Loucy (cell line): ENCODE data around the gene MYPN.

Source experiments
- H2AFZ ChIP-seq: fragments of 200-600 bp; sonication (generic); 2 replicates; pipeline ENCODE4 v1.6.0; 2016; ENCODE audit warnings: antibody characterized with exemption, mild to moderate bottlenecking, low read length, moderate library complexity
- H3F3A ChIP-seq: fragments of 200-600 bp; 2 replicates; pipeline ENCODE4 v1.6.0; 2016; ENCODE audit warnings: antibody characterized with exemption, low read depth, mild to moderate bottlenecking
- H3K27me3 ChIP-seq: fragments of 200-600 bp; sonication (generic); 2 replicates; pipeline ENCODE4 v1.6.1; 2014; ENCODE audit warnings: low read length, mild to moderate bottlenecking; ENCODE audit not compliant: insufficient read depth, poor library complexity, severe bottlenecking
- H3K36me3 ChIP-seq: fragments of 200-600 bp; sonication (generic); 2 replicates; pipeline ENCODE4 v1.6.1; 2016; ENCODE audit warnings: low read length; ENCODE audit not compliant: insufficient read depth
- H3K4me1 ChIP-seq: fragments of 200-600 bp; sonication (generic); 2 replicates; pipeline ENCODE4 v1.5.1; 2014; ENCODE audit warnings: low read length, mild to moderate bottlenecking; ENCODE audit not compliant: insufficient read depth, poor library complexity, severe bottlenecking
- H3K4me2 ChIP-seq: fragments of 200-600 bp; sonication (generic); 2 replicates; pipeline ENCODE4 v1.6.0; 2014; ENCODE audit warnings: antibody characterized with exemption, low read length, low read depth, mild to moderate bottlenecking; ENCODE audit not compliant: poor library complexity, severe bottlenecking
- H3K4me3 ChIP-seq: fragments of 200-600 bp; sonication (generic); 2 replicates; pipeline ENCODE4 v1.5.1; 2014; ENCODE audit warnings: low read length, mild to moderate bottlenecking, mixed read lengths; ENCODE audit not compliant: poor library complexity, severe bottlenecking
- H3K79me2 ChIP-seq: fragments of 200-600 bp; sonication (generic); 2 replicates; pipeline ENCODE4 v1.6.1; 2014; ENCODE audit warnings: low read length; ENCODE audit not compliant: insufficient read depth
- H3K9ac ChIP-seq: fragments of 200-600 bp; sonication (generic); 2 replicates; pipeline ENCODE4 v1.6.0; 2014; ENCODE audit warnings: mild to moderate bottlenecking, low read depth, low read length, moderate library complexity; ENCODE audit not compliant: poor library complexity, severe bottlenecking
- H3K9me2 ChIP-seq: fragments of 200-600 bp; sonication (generic); replicated peaks from 2 replicates; pipeline ENCODE4 v1.6.1; 2016; ENCODE audit warnings: low read depth, low read length, mixed read lengths
- H3K9me3 ChIP-seq: fragments of 200-600 bp; sonication (generic); 2 replicates; pipeline ENCODE4 v1.6.1; 2014; ENCODE audit warnings: mild to moderate bottlenecking, antibody characterized with exemption, low read length, low read depth; ENCODE audit not compliant: insufficient read depth
- H4K20me1 ChIP-seq: fragments of 200-600 bp; sonication (generic); 2 replicates; pipeline ENCODE4 v1.6.0; 2014; ENCODE audit warnings: antibody characterized with exemption, low read length, mild to moderate bottlenecking; ENCODE audit not compliant: insufficient read depth, poor library complexity, severe bottlenecking
- CTCF ChIP-seq: fragments of 200-600 bp; sonication (generic); conservative IDR thresholded peaks from 2 replicates; pipeline ENCODE4 v1.5.1; 2014; ENCODE audit warnings: mild to moderate bottlenecking, antibody characterized with exemption, low read length
- EZH2phosphoT487 ChIP-seq: fragments of 200-600 bp; IDR thresholded peaks from 2 replicates; pipeline ENCODE4 v1.6.1; 2018; ENCODE audit warnings: antibody characterized with exemption, mild to moderate bottlenecking, moderate library complexity, borderline replicate concordance

Gene MYPN

GRCh38 chr10:68128015-68128414, 18.7 kb downstream of the MYPN start:
- no peaks in the 10 kb centered on the region for H3K9me3 ChIP-seq
- no peak overlapping the region for H3K9ac ChIP-seq
- TF ChIP-seq CTCF (no peak), EZH2phosphoT487 (no peak)
- no peak overlapping the region for H2AFZ ChIP-seq
- no peak overlapping the region for H3K4me3 ChIP-seq
- no peaks in the 10 kb centered on the region for H4K20me1 ChIP-seq
- H3K36me3 ChIP-seq: no peaks in the 10 kb centered on the region
- H3K27me3 ChIP-seq: no peaks in the 10 kb centered on the region
- H3K79me2 ChIP-seq: no peaks in the 10 kb centered on the region
- H3K4me1 ChIP-seq: no peaks in the 10 kb centered on the region
- no peaks in the 10 kb centered on the region for H3F3A ChIP-seq
- H3K4me2 ChIP-seq: no peak overlapping the region
- H3K9me2 ChIP-seq: no peaks in the 10 kb centered on the region

- no peak overlapping the region for H2AFZ ChIP-seq
- no peak overlapping the region for H3K9ac ChIP-seq
- no peaks in the 10 kb centered on the region for H3K36me3 ChIP-seq
- H3K9me2 ChIP-seq: no peaks in the 10 kb centered on the region
- TF ChIP-seq EZH2phosphoT487: no peak
- no peak for TF ChIP-seq CTCF
- no peaks in the 10 kb centered on the region for H3K9me3 ChIP-seq
- no peaks in the 10 kb centered on the region for H3K27me3 ChIP-seq
- no peak overlapping the region for H3K4me2 ChIP-seq
- no peaks in the 10 kb centered on the region for H3K79me2 ChIP-seq
- H3K4me3 ChIP-seq: no peak overlapping the region
- no peaks in the 10 kb centered on the region for H4K20me1 ChIP-seq
- H3K4me1 ChIP-seq: no peaks in the 10 kb centered on the region
- no peaks in the 10 kb centered on the region for H3F3A ChIP-seq
Observed at GRCh38 chr10:68132391-68132790, 23.1 kb downstream of the MYPN start.

- Histone ChIP-seq H3K9ac (no peak overlapping the region), H3K4me1 (no peaks in the 10 kb centered on the region), H4K20me1 (no peaks in the 10 kb centered on the region), H3K36me3 (no peaks in the 10 kb centered on the region), H3F3A (no peaks in the 10 kb centered on the region), H2AFZ (no peak overlapping the region), H3K79me2 (no peaks in the 10 kb centered on the region), H3K27me3 (no peaks in the 10 kb centered on the region), H3K9me3 (no peaks in the 10 kb centered on the region), H3K4me2 (no peak overlapping the region), H3K9me2 (no peaks in the 10 kb centered on the region), H3K4me3 (no peak overlapping the region)
- no peak for TF ChIP-seq CTCF
- no peak for TF ChIP-seq EZH2phosphoT487
Observed at GRCh38 chr10:68133523-68133922, 24.2 kb downstream of the MYPN start.
